Stimulated activated CD8-positive, alpha-beta memory T cell treated with anti-CD3 and anti-CD28 coated beads, Interleukin-12 subunit alpha, Interleukin-12 subunit beta, amount 100 ng/mL, for 24 hours (primary cell): ENCODE results near the gene PRMT5.
A peak's percentile ranks its signal among the peaks of the same experiment; 100 is the strongest.

Source experiments
- DNase-seq: peaks from one replicate; pipeline ENCODE4 v3.0.0-alpha.2; 2020; ENCODE audit errors: extremely low read depth

Gene PRMT5

DNA sequence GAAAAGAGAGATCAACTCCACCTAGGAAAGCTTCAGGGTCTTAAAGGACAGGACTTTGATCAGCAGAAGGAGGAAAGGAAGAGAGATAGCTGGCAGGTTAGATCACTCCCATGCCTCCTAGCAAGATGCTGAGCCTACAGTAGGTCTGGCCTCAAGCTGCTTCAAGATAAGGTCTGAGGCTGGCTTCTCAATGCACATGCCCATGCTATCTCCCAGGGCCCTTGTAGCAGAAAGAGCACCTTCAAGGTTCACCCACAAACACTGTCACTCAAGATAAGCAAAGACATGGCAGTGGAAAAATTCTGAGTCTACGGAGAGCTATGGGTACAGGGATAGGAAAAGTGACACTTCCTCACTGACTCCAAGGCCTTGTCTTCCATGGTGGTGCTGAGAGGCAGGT, 31.8 kb downstream of the PRMT5 start:
- no peak for DNase-seq

DNA sequence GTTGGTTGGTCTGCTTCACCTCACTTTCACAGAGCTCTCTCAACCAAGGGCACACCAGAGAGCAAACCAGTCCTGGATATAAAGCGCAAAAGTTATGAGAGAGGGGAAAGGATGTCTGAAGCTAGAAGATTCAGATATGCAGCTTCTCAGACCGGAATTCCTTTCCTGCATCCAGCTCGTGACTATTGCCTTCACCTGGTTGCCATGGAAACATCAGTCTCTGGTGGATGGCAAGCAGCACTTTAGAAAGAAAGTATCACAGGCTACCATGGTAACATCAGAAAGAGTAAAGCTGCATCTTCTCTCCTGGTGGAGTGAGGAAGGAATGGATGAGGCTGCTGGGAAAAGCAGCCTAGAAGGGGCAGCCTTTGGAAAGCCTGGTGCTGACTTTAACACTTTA, 32.4 kb downstream of the PRMT5 start:
- DNase-seq = no peak

DNA sequence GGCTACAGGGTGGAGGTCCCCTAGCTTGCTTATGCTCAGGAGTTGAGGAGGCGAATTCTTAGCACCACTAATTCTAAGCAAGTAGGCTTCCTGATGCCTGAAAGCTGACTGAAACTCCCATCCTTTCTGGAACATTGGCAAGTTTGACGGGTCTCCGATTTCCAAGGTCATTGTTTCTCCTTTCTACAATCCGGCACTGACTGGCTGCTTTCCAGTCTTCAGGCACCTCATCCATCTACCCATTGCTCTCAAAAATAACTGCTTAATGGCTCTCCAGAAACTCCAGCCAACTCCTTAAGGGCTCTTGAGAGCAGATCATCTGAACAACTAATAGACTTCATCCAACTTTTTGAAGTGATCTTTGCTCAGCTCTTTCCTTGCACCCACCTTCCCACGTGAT, 32.8 kb downstream of the PRMT5 start:
- no peak for DNase-seq

DNA sequence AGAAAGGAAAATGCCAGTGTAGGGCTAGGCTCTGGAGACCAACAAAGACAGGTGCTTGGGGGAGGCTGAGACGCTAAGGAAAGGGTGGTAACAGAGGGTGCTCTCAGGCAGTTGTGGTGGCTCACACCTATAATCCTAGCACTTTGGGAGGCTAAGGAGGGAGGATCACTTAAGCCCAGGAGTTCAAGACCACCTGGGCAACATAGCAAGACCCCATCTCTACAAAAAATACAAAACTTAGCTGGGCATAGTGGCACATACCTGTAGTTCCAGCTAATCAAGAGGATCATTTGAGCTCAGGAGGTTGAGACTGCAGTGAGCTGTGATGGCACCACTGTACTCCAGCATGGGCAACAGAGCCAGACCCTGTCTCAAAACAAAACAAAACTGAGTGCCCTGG, 33.8 kb downstream of the PRMT5 start:
- DNase-seq = no peak

DNA sequence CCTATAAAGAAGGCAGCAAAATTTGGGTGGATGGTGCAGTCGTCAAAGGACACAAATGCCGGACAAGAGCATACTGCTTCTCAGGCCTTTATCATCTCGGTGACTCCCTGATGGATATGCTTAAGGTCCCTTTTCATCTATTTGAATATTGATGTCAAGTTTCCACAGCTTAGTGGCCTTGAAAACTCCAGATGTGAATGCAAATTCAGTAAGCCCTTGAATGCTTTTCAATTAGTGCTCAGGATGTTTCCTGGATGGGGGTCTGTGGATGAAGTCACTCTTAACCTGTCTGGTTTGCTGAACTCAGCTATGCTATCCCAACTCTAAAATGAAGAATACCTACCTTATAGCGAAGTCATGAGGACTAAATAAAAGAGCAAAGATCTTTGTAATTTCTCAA, 35.5 kb downstream of the PRMT5 start:
- DNase-seq = no peak

DNA sequence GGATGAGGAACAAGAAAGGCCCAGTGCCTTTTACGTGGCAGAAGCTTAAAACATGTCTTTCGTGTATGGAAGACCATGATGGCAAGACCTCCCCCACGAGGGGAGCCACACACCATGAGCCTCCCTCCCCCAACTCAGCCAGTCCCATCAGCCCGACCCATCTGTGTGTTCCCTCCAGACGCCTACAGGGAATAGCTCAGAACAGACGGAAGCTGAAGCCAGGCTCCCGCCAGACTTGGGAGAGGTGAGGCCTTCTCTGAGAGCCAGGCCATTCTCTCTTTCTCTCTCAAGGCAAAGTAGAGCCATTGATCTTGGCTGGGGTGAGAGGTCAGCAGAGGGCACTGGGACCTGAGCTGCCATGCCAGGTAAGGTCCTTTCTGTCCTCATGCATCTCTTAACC, 36.7 kb downstream of the PRMT5 start:
- DNase-seq = no peak

DNA sequence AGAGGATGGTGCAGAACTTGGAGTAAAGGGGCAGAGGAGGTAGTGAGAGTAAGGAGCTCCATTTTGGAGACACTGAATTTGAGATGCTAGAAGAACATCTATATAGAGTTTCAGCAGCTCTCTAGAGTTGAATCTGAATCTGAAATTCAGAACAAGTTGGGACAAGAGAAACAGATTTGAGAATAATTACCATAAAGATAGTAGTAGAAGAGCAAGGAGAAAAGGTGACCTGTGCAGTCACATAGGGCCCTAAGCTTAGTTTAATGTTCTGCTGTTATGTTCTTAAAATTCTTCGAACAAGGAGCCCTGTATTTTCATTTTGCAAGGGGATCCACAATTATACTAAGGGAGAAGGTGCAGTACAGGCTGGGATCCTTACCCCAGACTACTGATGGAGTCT, 38.8 kb downstream of the PRMT5 start:
- DNase-seq = no peak

DNA sequence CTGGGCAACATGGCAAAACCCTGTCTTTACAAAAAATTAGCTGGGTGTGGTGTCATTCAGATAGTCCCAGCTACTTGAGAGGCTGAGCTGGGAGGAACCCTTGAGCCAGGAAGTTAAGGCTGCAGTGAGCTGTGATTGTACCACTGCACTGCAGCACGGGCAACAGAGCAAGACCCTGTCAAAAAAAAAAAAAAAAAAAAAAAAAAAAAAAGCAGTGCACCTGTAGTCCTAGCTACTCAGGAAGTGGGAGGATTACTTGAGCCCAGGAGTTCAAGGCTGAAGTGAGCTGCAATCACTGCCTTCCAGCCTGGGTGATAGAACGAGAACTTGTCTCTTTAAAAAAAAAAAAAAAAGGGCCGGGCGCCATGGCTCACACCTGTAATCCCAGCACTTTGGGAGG, 40.5 kb downstream of the PRMT5 start:
- DNase-seq = no peak

DNA sequence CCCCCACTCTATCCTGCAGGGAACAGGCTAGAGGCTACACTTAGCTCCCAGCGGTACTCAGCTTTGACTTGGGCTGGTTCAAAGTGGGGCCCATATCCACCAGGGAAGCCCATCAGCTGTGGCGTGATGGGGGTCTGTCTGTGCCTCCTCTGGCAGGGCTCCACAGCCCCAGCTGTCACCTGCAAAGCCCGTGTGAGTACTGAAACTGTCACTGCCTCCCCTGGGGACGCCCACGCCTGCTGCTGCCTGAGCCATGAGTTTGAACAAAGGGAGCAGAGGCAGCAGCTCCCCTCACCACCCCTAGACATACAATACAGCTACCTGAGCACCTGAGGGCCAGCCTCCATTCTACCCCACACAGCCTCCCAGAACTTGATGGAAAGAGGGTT, 41.2 kb downstream of the PRMT5 start:
- DNase-seq = no peak

DNA sequence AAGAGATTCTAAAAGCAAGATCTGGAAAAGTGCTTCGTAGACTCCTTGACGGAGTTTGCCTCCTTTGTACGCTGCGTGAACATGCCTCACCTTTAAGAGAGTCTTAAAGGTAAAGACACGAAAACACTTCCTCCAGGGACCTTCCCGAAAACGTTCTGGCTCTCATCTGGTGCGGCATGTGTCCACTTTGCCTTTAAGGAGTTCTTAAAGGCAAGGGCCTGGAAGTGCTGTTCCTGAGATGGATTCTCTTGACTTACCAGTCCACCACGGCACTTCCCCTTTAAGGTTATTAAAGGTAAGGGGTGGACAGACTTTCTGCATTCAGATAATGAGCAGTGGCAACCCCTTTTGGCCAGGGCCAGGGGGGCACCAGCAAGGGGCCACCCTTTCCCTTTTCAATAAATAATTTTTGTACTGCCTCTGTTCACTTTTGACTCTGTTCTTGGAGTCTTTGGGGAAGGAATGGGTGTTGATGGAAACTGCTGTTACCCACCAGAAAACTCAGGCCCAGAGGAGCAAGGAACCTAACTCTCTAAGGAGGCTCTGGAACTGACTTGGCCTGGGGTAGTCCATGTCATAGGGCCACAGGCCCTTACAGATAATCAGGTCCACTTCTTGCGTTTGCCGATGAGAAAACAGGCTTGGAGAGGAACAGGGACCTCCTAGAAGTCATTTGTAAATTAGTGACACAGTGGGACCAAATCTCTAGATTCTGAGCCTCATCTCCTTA, 41.8 kb downstream of the PRMT5 start:
- DNase-seq = no peak

DNA sequence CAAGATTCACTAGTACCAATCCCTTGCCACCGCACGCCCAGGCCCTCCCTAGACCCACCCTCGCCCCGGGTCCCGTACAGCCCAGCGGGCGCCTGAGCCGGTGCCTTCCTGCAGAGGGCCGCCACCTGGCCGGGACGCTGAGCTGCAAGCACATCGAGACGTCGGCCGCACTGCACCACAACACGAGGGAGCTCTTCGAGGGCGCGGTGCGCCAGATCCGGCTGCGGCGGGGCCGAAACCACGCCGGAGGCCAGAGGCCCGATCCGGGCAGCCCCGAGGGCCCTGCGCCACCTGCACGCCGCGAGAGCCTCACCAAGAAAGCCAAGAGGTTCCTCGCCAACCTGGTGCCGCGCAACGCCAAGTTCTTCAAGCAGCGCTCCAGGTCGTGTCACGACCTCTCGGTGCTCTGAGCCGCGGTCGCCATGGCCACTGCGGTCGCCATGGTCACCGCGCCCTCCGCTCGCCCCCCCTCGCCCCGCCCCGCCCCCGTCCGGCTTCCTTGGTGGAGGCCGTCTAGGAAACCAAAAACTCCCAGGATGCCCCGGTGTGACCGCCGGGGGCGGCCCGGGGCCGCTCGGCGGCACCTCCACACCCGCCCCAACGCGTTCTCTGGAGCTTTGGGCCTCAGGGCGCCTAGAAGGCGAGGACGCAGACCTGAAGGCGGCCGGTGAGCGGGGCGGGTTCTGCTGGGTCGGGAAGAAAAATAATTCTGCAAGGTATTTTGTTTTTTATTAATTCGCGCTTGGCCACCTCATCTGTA, 42.5 kb downstream of the PRMT5 start:
- peak; percentile 34 for DNase-seq

DNA sequence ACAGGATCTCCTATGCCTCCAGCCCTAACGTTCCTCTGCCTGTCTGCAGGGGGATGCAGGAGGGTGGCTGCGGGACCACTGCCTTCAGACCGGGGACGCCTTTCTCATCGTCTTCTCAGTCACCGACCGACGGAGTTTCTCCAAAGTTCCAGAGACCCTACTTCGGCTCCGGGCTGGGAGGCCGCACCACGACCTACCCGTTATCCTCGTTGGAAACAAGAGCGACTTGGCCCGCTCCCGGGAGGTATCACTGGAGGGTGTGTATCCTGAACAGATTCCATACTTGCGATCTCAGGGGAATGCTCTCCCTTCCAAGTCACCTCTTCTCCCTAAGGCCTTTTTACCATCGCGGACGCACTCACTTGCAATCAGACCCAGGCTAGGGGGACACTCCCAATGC, 43.2 kb downstream of the PRMT5 start:
- DNase-seq = no peak

DNA sequence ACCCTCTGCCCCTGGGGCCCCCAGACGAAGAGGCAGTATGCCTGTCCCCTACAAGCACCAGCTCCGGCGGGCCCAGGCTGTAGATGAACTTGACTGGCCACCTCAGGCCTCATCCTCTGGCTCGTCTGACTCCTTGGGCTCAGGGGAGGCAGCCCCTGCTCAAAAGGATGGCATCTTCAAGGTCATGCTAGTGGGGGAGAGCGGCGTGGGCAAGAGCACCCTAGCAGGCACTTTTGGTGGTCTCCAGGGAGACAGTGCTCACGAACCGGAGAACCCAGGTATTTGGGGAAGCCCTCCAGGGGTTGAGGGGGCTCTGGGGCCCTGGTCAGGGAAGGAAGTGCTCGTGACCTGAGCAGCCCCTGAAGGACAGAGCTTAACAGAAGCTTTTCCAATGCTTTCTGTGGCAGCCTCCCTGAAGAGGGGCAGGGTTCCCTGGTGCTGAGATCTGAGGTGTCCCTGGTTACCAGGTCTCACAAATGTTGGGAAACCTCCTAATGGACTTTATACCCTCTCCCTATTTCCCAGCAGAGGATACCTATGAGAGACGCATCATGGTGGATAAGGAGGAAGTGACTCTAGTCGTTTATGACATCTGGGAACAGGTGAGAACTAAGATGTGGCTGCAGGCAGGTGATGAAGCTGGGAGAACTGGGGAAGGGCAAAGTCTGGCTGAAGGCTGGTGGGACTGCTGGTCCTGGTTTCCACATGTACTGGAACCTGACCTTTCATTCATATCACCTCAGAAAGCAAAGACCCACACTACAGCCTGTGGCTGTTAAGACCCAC, 44.2 kb downstream of the PRMT5 start:
- no peak for DNase-seq

DNA sequence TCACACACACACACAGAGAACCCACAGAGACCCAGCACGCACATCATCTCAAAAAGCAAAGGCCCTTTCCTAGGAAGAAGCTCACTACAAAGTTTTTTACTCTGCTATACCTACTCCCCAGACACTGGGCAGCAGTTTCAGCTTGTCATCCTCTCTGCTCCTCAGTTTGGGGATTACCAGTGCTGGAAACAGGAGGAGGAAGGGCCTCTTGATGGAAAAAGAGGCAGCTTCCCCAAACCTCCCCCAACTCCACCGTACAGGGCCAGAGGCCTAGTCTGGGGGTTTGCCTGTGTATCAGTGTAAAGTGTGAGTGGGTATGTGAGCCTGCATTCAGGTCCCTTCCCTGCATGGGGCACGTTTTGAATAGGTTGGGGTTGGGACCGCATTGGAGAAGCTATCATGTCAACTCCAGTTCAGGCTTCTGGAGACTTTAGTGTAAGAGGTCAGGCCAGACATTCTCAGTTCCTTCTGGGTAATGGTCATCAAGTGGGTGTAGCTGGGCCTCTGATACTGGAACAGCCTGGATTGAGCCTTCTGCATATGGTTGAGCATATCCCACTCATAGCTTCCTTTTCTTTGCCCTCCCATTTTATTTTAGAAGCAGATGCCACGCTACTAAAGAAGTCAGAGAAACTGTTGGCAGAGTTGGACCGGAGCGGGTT, 45.0 kb downstream of the PRMT5 start:
- DNase-seq = no peak

DNA sequence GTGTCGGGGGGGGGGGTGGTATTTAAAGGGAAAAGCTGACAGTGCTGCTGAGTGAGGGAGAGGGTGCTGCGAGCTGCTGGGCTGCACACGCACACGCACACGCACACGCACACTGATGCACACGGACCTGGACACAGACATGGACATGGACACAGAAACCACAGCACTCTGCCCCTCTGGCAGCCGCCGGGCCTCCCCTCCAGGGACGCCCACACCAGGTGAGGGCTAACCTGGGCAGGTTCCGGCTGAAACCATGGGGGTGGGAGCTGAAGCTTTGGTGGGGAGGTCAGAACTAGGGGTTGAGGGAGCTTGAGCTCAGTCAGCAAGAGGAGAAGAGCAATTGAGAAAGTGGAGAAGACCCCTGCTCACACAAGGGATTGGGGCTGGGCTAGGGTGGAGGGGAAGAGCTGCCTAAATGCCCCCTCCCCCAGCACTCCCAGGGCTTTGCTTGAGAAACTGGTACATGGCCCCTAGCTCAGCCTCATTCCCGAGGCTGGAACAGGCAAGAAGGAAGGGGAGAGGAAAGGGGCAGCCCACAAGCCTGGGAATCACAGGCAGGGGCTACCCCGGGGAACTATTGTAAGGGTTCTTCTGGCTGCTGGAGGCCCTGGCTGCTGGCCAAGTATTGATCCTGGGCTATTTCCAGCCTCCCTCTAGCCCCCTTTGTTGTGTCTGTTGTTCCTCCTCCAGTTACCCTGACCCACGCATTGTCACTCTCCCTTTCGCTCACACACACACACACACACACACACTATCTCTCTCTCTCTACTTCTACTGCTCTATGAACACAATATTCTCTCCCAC, 45.8 kb downstream of the PRMT5 start, which contains the start of gene REM2:
TSS of gene REM2 (plus strand) at position 50 of the 804 bp plus-strand sequence. CDS start at position 116, 66 bp downstream.
- DNase-seq = no peak

DNA sequence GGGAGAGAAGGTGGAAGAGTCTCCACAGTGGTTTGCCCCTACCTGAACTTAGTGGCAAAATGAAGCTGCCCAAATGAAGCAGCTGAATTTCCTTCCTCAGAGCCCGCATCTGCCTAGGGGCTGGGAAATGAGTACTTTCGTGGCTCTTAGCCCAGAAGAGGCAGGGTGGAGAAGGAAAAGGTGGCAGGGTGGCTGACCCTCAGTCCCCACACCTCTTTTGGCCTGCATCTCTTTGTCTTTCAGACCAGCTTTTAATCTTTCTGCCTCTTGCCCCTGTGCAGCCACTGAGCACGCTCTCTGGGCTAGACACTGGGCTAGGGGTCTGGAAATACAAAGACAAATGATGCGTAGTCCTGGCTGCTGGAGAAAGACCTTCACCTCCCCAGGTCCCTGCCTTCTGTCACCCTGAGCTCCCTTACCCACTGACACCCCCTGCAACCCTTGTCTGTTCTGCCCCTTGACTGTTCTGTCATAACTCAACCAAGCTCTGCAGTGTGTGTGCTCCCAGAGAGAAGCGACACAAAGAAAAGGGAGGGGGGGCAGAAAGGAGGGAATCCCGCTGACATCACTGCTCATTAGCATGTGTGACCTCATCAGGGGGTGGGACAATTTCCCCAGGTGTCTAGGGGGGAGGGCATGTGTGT, 46.5 kb downstream of the PRMT5 start:
- DNase-seq = no peak

DNA sequence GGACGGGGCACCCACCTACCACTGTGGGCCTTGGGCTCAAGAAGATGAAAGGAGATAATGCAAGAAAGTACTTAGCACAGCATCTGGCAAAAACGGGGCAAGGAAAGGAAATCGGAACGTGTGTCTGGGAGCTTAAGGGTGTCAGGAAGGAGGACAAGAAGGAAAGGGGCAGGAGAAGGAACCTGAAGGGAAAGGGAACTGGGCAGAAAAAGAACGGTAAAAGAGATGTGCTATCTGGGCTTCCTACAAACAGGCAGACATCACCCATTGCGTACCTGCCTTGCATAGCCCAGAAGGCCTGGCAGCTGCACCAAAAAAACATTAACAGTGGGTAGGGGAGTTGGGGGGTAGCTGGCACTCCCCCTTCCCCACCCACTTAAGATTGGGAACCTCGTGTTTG, 47.1 kb downstream of the PRMT5 start:
- no peak for DNase-seq

DNA sequence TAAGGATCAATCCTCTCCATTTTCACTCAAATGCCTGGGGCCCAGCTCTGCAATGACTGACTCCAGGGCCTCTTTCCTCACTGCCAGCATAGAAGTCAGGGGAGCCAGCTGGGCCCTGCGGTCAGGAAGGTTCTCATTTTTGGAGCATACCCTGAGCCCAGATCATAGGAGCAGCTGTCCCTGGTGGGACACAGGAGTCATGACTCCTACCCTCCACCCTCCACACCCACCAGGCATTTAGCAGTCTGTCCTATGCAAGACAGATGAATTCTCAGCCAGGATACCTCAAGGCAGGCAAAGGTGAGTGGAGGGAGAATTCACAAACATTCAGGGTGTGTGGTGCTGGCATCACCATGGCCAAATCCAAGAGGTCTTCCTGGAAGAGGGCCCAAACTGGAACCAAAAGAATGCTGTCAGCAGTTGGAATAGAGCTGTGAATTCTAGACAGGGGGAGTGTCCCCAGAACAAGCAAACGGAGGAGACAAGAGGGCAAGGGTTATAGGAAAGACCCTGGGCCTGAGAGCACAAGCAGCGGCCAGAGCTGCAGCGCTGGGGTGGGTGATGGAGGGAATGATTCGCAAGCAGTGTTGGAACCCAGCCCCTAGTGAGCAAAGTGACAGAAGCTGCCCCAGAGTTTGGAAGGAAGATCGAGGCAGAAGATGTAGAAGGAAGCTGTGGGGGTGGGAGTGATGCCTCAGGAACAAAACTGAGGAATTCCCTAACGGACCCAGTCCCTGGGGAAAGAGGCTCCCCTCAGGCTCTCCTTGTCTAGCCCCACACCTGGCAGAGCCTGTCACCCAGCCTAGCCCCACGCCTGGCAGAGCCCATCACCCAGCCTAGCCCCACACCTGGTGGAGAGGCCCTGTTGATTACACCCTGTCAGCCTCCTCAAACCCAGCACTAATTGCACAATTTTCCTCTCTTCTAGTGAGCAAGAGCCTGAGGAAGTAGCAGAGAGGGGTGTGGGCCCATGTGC, 50.6 kb downstream of the PRMT5 start:
- DNase-seq = no peak

DNA sequence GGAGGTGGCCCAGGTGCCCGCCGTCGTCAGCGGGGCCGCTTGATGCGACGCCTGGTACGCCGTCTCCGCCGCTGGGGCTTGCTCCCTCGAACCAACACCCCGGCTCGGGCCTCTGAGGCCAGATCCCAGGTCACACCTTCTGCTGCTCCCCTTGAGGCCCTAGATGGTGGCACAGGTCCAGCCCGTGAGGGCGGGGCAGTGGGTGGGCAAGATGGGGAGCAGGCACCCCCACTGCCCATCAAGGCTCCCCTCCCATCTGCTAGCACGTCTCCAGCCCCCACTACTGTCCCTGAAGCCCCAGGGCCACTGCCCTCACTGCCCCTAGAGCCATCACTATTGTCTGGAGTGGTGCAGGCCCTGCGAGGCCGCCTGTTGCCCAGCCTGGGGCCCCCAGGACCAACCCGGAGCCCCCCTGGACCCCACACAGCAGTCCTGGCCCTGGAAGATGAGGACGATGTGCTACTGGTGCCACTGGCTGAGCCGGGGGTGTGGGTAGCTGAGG, 52.1 kb downstream of the PRMT5 start:
- no peak for DNase-seq
